Measurements from ENCODE around the gene TMEM170A. TPM values are rescaled to one million over a fixed set of nuclear protein-coding genes. Genes with fewer than 3 reads are reported as not detected.
A peak's percentile ranks its signal among the peaks of the same experiment; 100 is the strongest.
"Not testable (repeated sequence)": the region's sequence is repeated elsewhere in the genome, so short reads cannot be mapped to it uniquely, and the experiment has no call there.

Gene TMEM170A
- total RNA-seq, 2 donors from 2014 or later: 21.5 to 35.9 TPM

DNA sequence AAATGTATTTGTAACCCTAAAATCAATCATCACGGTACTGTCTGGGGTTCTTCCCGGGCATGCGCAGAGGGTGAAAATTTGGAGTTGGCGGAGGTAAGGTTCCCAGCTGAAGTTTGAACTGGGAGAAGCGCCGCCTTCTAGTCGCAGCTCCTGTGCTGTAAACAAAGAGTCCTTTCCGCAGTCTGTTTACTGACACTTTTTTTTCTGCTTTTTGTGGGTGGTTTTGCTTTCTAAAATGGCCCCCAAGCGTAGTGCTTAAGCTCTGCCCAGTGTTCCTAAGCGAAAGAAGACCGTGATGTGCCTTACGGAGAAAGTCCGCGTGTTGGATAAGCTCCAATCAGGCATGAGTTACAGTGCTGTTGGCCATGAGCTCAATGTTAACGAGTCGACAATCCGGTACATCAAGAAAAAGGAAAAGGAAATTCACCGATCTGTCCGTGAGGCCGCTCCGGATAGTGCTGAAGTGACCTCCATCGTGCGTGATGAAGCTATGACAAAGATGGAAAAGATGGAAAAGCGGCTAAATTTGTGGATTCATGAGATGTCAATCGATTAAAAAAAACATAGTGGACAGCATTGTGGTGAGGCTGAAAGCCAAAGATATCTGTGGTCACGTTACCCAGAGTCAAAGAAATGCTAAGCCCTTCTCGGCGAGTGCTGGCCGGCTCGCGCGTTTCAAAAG, 30.6 kb downstream of the TMEM170A start:
- Histone ChIP-seq H3K36me3 (no peaks in the 10 kb centered on the region), H3K9me3 (no peaks in the 10 kb centered on the region), H3K4me3 (peak overlapping the region; percentile 93 to 98), H3K27me3 (replicated peaks; ENCODE audit: insufficient read depth) (no peaks in the 10 kb centered on the region), H3K4me1 (replicated peaks) (peaks cover 4% of the 10 kb centered on the region), H3K27ac (peak overlapping the region; percentile 95 to 98)
- DNase-seq (ENCODE audit: low spot score): peak; percentile 84
- 3% methylated on average over 32 of the region's 32 CpGs for WGBS
- TF ChIP-seq, protein P1, sequence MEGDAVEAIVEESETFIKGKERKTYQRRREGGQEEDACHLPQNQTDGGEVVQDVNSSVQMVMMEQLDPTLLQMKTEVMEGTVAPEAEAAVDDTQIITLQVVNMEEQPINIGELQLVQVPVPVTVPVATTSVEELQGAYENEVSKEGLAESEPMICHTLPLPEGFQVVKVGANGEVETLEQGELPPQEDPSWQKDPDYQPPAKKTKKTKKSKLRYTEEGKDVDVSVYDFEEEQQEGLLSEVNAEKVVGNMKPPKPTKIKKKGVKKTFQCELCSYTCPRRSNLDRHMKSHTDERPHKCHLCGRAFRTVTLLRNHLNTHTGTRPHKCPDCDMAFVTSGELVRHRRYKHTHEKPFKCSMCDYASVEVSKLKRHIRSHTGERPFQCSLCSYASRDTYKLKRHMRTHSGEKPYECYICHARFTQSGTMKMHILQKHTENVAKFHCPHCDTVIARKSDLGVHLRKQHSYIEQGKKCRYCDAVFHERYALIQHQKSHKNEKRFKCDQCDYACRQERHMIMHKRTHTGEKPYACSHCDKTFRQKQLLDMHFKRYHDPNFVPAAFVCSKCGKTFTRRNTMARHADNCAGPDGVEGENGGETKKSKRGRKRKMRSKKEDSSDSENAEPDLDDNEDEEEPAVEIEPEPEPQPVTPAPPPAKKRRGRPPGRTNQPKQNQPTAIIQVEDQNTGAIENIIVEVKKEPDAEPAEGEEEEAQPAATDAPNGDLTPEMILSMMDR (IDR thresholded peaks at IDR 0.05): peak in 1 of 4 experiments; percentile 12
- TF ChIP-seq POLR2AphosphoS5 (IDR thresholded peaks at IDR 0.05) (peak; percentile 27), POLR2A (IDR thresholded peaks at IDR 0.05) (no peak)
- intact Hi-C loops (cut with DNase I): loop anchor here (2.0 to 5.0 kb wide), 2 partner anchors 29 to 133 kb away; partner anchors contain the start of gene GABARAPL2

DNA sequence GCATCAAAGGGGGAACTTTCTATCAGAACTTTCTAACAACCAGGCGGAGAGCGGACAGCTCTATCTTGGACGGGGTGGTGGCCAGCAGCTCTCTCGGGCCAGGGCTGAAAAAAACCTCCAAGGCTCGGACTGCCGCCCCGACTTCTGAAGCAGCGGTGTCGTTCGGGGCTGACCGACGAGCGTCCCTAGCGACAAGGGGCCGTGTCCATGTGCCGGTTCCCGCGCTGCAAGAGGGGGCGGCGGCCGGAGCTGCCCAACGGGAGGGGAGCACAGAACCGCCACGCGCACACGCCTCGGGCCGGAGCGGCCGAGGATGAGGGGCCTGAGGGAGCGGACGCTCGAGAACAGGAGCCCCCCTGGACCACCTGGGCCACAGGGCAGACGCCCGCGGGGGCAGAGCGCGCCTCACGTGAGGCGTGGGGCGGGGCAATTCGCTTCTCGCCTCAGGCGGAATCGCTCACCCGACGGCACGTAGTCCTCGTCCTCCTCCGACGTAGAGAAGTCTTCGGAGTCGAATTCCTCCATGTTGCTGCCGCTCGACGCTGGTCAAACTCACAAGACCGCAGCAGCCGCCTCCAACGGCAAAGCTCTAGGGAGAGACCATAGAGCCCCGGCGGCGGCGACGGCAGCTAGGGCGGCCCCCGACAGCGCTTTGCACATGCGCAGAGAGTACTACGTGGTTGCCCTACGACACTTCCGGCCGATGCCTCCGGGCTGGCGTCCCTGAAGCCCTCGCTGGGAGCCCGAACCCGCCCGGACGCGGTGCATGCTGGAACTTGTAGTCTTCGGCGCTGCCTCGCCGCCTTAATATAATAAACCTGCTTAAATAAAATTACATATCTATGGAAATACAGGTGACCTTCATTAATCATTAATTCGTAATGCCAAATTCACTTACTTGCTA, 31.4 kb downstream of the TMEM170A start, which contains the start of gene CFDP1:
TSS of gene CFDP1 (minus strand) at position 676 of the 904 bp plus-strand sequence. CDS start at position 525, 151 bp downstream.
- intact Hi-C loops (cut with DNase I): loop anchor here (5.0 kb wide), 1 partner anchor 134 kb away; the partner anchor contains the start of gene GABARAPL2
- Histone ChIP-seq H3K4me3 (peak within 1 kb of the TSS; percentile 93 to 98), H3K9me3 (no peaks in the 10 kb centered on the region), H3K36me3 (no peaks in the 10 kb centered on the region), H3K27me3 (replicated peaks; ENCODE audit: insufficient read depth) (no peaks in the 10 kb centered on the region), H3K4me1 (replicated peaks) (peaks cover 4% of the 10 kb centered on the region), H3K27ac (peak within 1 kb of the TSS; percentile 95 to 98)
- WGBS: under 1% methylated on average over 62 of the region's 85 CpGs
- TF ChIP-seq, protein P1 (IDR thresholded peaks at IDR 0.05): peak in 2 of 4 experiments; percentile 26 to 36
- peak; percentile 80 for TF ChIP-seq POLR2AphosphoS5 (IDR thresholded peaks at IDR 0.05)
- TF ChIP-seq POLR2A (IDR thresholded peaks at IDR 0.05): peak; percentile 80
- peak; percentile 96 for DNase-seq (ENCODE audit: low spot score)

DNA sequence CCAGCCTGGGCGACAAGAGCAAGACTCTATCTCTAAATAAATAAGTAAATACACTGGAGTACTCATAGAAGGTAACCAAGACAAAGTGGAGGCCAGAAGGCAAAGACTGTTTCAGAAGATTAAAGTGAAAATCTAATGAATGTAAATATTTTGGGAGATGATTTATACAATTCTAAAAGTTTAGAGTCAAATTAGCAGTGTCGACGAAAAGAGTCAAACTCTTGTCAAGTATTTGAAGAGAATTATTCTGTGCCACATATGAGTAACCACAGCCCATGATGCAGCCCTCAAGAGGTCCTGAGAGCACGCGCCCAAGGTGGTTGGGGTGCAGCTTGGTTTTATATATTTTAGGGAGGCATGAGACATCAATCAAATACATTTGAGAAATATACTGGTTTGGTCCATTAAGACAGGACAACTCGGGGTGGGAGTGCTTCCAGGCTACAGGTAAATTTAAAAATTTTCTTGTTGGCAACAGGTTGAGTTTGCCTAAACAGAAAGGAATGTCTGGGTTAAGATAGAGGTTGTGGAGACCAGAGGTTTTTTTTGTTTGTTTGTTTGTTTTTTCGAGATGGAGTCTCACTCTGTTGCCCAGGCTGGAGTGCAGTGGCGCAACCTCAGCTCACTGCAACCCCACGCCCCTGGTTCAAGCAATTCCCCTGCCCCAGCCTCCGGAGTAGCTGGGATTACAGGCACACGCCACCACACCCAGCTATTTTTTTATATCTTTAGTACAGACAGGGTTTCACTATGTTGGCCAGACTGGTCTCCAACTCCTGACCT, 34.7 kb downstream of the TMEM170A start:
- WGBS: 90% methylated on average over 11 of the region's 11 CpGs
- no peaks in the 10 kb centered on the region for H3K36me3 ChIP-seq
- DNase-seq (ENCODE audit: low spot score): no peak
- no peaks in the 10 kb centered on the region for H3K9me3 ChIP-seq
- peaks cover 4% of the 10 kb centered on the region for H3K4me1 ChIP-seq (replicated peaks)
- TF ChIP-seq POLR2A (IDR thresholded peaks at IDR 0.05) (no peak), POLR2AphosphoS5 (IDR thresholded peaks at IDR 0.05) (no peak)
- TF ChIP-seq, protein P1 (IDR thresholded peaks at IDR 0.05): no peak
- H3K27ac ChIP-seq: no peak overlapping the region
- intact Hi-C loops (cut with DNase I): loop anchor here (5.0 kb wide), 1 partner anchor 137 kb away; the partner anchor contains the start of gene GABARAPL2
- H3K4me3 ChIP-seq: no peak overlapping the region
- H3K27me3 ChIP-seq (replicated peaks; ENCODE audit: insufficient read depth): no peaks in the 10 kb centered on the region

DNA sequence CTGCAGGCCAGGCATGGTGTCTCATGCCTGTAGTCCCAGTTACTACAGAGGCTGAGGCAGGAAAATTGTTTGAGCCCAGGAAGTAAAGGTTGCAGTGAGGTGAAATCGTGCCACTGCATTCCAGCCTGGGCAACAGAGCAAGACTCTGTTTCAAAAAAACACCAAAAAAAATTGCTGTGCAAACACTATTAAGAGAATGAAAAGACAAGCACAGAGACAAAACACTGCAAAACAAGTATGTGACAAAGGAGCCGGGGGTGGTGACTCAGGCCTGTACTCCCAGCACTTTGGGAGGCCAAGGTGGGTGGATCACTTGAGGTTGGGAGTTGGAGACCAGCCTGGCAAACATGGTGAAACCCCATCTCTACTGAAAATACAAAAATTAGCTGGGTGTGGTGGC, 38.0 kb downstream of the TMEM170A start:
- not testable (repeated sequence) for DNase-seq (ENCODE audit: low spot score); H3K27ac ChIP-seq

DNA sequence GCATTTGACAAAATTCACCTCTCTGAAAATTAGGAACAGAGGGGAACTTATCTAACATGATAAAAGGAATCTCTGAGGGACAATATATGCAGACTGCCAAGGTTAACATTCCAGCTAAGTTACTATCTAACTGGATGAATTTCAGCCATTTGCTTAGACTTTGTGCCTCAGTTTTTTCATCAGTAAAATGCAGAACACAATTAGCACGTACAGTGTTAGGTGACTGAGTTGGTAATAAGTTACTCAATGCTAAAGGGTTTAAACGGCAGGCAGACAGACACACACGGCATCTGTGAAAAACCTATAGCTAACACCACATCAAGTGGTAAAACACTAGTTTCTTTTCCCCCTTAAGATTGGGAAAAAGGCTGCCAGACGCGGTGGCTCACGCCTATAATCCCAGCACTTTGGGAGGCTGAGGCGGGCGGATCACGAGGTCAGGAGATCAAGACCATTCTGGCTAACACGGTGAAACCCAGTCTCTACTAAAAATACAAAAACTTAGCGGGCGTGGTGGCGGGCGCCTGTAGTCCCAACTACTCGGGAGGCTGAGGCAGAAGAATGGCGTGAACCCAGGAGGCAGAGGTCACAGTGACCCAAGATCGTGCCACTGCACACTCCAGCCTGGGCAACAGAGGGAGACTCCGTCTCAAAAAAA, 40.3 kb downstream of the TMEM170A start:
- H3K27me3 ChIP-seq (replicated peaks; ENCODE audit: insufficient read depth); intact Hi-C loops (cut with DNase I); H3K9me3 ChIP-seq; H3K4me3 ChIP-seq; H3K27ac ChIP-seq; H3K4me1 ChIP-seq (replicated peaks); DNase-seq (ENCODE audit: low spot score); H3K36me3 ChIP-seq: not testable (repeated sequence)
- WGBS: 85% methylated on average over 18 of the region's 18 CpGs

More for the DNA sequence above, 38.0 kb downstream of the TMEM170A start:
- intact Hi-C loops (cut with DNase I); H3K4me1 ChIP-seq (replicated peaks); H3K36me3 ChIP-seq; H3K27me3 ChIP-seq (replicated peaks; ENCODE audit: insufficient read depth); H3K9me3 ChIP-seq; H3K4me3 ChIP-seq: not testable (repeated sequence)
- WGBS: 64% methylated on average over 2 of the region's 2 CpGs

Data from prostate gland (tissue), 2 donors.